HL-60 (cell line): ENCODE results near the gene EBF4.
A peak's percentile ranks its signal among the peaks of the same experiment; 100 is the strongest.

Experiments
- DNase-seq, 2 experiments: peaks; one replicate each; pipeline ENCODE4 v3.0.0-alpha.2; 2010 to 2020; ENCODE audit warnings: low read depth in 1 of 2, low spot score in 1 of 2
- H3K27ac ChIP-seq: fragments of 250-450 bp; sonication (Bioruptor Pico); replicated peaks from 2 replicates; pipeline ENCODE4 v1.5.1; 2020; ENCODE audit warnings: mild to moderate bottlenecking, moderate library complexity
- H3K27me3 ChIP-seq: fragments of 250-450 bp; sonication (Bioruptor Pico); 2 replicates; pipeline ENCODE4 v1.5.1; 2021; ENCODE audit warnings: mild to moderate bottlenecking, moderate library complexity; ENCODE audit not compliant: insufficient read depth, poor library complexity, severe bottlenecking
- H3K4me3 ChIP-seq: replicated peaks from 2 replicates; pipeline ENCODE4 v1.5.1; 2011; ENCODE audit warnings: mild to moderate bottlenecking, control low read depth, low read length; ENCODE audit not compliant: insufficient read depth
- GABPA ChIP-seq: IDR thresholded peaks from 2 replicates; pipeline ENCODE4 v1.6.1; 2012; ENCODE audit warnings: low read depth
- POLR2AphosphoS5 ChIP-seq: IDR thresholded peaks from 2 replicates; pipeline ENCODE4 v1.6.1; 2012; ENCODE audit warnings: low read depth
- SPI1 ChIP-seq: IDR thresholded peaks from 2 replicates; pipeline ENCODE4 v1.6.1; 2012; ENCODE audit warnings: low read depth, mild to moderate bottlenecking, borderline replicate concordance
- TF ChIP-seq, protein P1 (sequence below): IDR thresholded peaks from 2 replicates; pipeline ENCODE4 v1.6.1; 2012; ENCODE audit warnings: low read depth; ENCODE audit not compliant: insufficient replicate concordance
- TF ChIP-seq, protein P2 (sequence below): IDR thresholded peaks from one replicate; pipeline ENCODE4 v1.5.1; 2011; ENCODE audit warnings: low read length, control low read depth, inconsistent platforms; ENCODE audit not compliant: insufficient read depth

Gene EBF4

DNA sequence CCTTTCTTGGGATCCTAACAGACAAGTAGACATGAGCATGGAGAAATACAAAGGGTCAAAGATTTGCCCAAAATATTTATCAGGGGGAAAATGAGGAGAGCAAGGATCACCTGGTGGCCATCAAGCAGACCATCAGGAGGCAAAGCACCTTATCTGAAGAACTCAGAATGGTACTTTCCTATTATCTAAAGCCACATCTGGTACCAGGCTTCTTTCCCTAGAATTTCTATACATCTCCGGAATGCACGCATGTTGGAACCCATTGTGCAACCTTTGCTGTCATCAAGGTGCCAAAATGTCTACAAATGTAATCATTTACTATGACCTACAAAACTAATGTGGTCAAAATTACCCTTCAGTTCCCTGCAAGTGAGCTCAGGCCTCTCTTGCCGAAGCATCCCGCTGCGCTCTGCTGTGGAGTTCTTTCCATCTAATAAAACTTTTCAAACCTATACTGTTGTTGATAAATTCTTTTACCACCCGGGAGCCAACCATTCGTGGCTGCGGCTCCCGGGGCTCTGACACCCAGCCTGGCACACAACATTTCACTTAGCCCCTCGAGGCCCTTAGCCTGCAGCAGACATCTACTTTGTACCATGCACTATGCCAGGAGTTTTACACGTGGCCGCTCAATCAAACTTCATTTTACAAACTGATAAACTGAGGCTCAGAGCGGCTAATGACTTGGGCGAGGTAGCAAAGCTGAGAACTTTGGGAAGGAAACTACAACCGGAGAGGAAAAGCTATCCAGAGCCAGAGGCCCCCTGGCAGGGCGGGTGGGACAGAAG, 111.7 kb downstream of the EBF4 start:
- no peak for DNase-seq
- TF ChIP-seq, protein P1, sequence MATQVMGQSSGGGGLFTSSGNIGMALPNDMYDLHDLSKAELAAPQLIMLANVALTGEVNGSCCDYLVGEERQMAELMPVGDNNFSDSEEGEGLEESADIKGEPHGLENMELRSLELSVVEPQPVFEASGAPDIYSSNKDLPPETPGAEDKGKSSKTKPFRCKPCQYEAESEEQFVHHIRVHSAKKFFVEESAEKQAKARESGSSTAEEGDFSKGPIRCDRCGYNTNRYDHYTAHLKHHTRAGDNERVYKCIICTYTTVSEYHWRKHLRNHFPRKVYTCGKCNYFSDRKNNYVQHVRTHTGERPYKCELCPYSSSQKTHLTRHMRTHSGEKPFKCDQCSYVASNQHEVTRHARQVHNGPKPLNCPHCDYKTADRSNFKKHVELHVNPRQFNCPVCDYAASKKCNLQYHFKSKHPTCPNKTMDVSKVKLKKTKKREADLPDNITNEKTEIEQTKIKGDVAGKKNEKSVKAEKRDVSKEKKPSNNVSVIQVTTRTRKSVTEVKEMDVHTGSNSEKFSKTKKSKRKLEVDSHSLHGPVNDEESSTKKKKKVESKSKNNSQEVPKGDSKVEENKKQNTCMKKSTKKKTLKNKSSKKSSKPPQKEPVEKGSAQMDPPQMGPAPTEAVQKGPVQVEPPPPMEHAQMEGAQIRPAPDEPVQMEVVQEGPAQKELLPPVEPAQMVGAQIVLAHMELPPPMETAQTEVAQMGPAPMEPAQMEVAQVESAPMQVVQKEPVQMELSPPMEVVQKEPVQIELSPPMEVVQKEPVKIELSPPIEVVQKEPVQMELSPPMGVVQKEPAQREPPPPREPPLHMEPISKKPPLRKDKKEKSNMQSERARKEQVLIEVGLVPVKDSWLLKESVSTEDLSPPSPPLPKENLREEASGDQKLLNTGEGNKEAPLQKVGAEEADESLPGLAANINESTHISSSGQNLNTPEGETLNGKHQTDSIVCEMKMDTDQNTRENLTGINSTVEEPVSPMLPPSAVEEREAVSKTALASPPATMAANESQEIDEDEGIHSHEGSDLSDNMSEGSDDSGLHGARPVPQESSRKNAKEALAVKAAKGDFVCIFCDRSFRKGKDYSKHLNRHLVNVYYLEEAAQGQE = no peak
- no peak for TF ChIP-seq SPI1
- no peak for TF ChIP-seq GABPA
- no peak for TF ChIP-seq POLR2AphosphoS5
- TF ChIP-seq, protein P2, sequence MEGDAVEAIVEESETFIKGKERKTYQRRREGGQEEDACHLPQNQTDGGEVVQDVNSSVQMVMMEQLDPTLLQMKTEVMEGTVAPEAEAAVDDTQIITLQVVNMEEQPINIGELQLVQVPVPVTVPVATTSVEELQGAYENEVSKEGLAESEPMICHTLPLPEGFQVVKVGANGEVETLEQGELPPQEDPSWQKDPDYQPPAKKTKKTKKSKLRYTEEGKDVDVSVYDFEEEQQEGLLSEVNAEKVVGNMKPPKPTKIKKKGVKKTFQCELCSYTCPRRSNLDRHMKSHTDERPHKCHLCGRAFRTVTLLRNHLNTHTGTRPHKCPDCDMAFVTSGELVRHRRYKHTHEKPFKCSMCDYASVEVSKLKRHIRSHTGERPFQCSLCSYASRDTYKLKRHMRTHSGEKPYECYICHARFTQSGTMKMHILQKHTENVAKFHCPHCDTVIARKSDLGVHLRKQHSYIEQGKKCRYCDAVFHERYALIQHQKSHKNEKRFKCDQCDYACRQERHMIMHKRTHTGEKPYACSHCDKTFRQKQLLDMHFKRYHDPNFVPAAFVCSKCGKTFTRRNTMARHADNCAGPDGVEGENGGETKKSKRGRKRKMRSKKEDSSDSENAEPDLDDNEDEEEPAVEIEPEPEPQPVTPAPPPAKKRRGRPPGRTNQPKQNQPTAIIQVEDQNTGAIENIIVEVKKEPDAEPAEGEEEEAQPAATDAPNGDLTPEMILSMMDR = no peak
- Histone ChIP-seq H3K27ac (no peak overlapping the region), H3K27me3 (peaks cover 42% of the 10 kb centered on the region), H3K4me3 (no peak overlapping the region)

DNA sequence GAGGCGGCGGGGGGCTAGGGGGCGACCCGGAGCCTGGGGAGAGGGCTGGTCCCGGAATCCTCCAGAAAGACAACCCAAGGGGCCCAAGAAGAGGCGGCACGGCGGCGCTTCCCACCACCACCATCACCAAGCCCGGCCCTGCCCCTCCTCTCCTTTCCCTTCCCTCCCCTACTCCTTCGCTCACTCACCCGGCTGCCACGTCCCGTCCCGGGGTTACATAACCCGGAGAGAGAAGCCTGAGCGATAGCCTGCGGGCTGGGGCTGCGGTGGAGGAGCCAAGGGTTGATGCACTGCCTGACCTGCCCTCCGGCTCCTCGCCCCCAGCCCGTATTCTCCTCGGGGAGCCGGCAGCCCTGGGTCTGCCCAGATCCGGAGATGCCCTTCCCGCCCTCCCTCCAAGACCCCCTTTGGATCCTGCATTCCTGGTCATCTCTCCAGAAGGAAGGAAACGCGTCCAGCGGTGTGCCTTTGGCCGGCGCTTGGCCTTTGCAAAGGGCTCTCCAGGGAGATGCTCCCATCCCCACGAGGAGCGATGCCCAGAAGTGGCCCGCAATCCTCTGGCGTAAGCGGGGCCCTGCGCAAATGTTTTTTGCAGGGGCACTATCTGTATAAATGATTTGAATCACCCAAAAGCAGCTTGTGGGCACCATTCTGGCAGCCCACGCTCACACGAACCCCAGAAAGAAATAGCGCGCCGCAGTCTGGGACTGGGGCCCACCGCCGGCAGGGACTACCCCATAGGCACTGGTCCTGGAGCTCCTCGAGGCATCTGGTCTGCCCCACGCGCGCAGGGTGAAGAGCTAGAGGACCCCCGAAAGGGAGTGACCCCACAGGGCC, 112.5 kb downstream of the EBF4 start:
- peak in 1 of 2 experiments; percentile 18 for DNase-seq
- Histone ChIP-seq H3K4me3 (no peak overlapping the region), H3K27ac (no peak overlapping the region), H3K27me3 (peaks cover 33% of the 10 kb centered on the region)
- no peak for TF ChIP-seq POLR2AphosphoS5
- TF ChIP-seq, protein P1 = no peak
- TF ChIP-seq, protein P2 = no peak
- no peak for TF ChIP-seq GABPA
- TF ChIP-seq SPI1 = no peak

DNA sequence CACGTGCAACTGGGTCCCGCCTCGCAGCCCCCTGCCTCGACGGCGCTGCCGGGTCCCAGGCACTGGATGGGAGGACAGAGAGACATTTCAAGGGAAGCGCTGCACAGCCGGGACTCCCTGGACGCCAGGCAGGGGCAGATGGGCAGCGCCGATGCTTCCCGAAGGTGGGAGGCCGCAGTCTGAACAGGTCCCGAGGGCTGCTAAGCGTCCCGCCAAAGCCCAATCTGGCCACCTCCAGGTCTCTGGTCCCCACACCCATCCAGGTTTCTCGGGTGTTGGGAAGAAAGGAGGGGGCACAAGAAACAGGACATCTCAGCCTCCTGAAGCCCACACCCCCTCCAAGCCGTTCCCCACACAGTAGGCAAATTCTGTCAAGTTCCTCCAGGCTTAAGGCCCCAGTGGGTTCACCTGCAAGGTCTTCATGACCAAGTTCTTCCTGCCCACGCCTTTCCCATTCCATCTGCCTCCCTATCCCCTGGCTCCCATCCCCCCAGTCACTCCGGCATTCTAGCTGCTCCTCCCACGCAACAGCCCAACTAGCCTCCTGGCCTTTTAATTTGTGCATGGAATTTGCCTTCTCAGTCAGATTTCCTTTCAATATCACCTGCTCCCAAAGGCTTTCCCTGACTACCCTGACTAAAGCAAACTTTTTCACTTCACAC, 113.2 kb downstream of the EBF4 start:
- H3K4me3 ChIP-seq = no peak overlapping the region
- DNase-seq = no peak
- no peak overlapping the region for H3K27ac ChIP-seq
- no peak for TF ChIP-seq POLR2AphosphoS5
- TF ChIP-seq, protein P2 = no peak
- TF ChIP-seq, protein P1 = no peak
- no peak for TF ChIP-seq SPI1
- TF ChIP-seq GABPA = no peak
- H3K27me3 ChIP-seq = peaks cover 31% of the 10 kb centered on the region
